Measurements from ENCODE around the gene PATJ. TPM values are rescaled to one million over a fixed set of nuclear protein-coding genes. Genes with fewer than 3 reads are reported as not detected.

Gene PATJ
- polyA plus RNA-seq, 1 donor from 2014 or later: 7.8 TPM

GRCh38 chr1:62109124-62109523, 366.8 kb downstream of the PATJ start:
- H3K27ac ChIP-seq (ENCODE audit: low read length): no peak overlapping the region
- H3K36me3 ChIP-seq (ENCODE audit: insufficient read depth, low read length): no peaks in the 10 kb centered on the region
- no peaks in the 10 kb centered on the region for H3K79me2 ChIP-seq (replicated peaks; ENCODE audit: insufficient read depth, low read length)
- H3K9ac ChIP-seq (ENCODE audit: low read length): no peak overlapping the region
- no peaks in the 10 kb centered on the region for H3K27me3 ChIP-seq (ENCODE audit: insufficient read depth, low read depth, low read length)
- no peaks in the 10 kb centered on the region for H3K9me3 ChIP-seq (ENCODE audit: low read length)
- no peak overlapping the region for H3K4me2 ChIP-seq (ENCODE audit: low read length)
- no peak for TF ChIP-seq MXI1 (conservative IDR thresholded peaks at IDR 0.05; ENCODE audit: poor library complexity, severe bottlenecking)
- TF ChIP-seq CTCF (IDR thresholded peaks at IDR 0.05; ENCODE audit: poor library complexity, severe bottlenecking): no peak
- TF ChIP-seq EZH2 (IDR thresholded peaks at IDR 0.05; ENCODE audit: borderline replicate concordance, insufficient read depth, low read length, poor library complexity, severe bottlenecking): no peak
- TF ChIP-seq TAF1 (IDR thresholded peaks at IDR 0.05; ENCODE audit: low read depth): no peak
- no peak for TF ChIP-seq RAD21 (conservative IDR thresholded peaks at IDR 0.05)
- TF ChIP-seq REST (IDR thresholded peaks at IDR 0.05; ENCODE audit: borderline replicate concordance): no peak
- no peak for TF ChIP-seq EP300 (conservative IDR thresholded peaks at IDR 0.05; ENCODE audit: poor library complexity, severe bottlenecking)
- TF ChIP-seq POLR2AphosphoS5 (IDR thresholded peaks at IDR 0.05): no peak
- no peak for TF ChIP-seq SMC3 (conservative IDR thresholded peaks at IDR 0.05; ENCODE audit: poor library complexity)
- H3K4me3 ChIP-seq (ENCODE audit: low read length): no peak overlapping the region
- no peaks in the 10 kb centered on the region for H4K20me1 ChIP-seq (ENCODE audit: insufficient read depth)
- no peaks in the 10 kb centered on the region for H3K9me2 ChIP-seq (ENCODE audit: insufficient read depth, low read length)
- H3F3A ChIP-seq (ENCODE audit: insufficient read depth, low read length, poor library complexity, severe bottlenecking): no peaks in the 10 kb centered on the region
- no peak overlapping the region for H2AFZ ChIP-seq (ENCODE audit: low read depth, low read length)

GRCh38 chr1:62110198-62110817, 368.0 kb downstream of the PATJ start:
- Histone ChIP-seq H3K27ac (ENCODE audit: low read length) (no peak overlapping the region), H3F3A (ENCODE audit: insufficient read depth, low read length, poor library complexity, severe bottlenecking) (no peaks in the 10 kb centered on the region), H3K4me2 (ENCODE audit: low read length) (no peak overlapping the region), H3K9me3 (ENCODE audit: low read length) (no peaks in the 10 kb centered on the region), H2AFZ (ENCODE audit: low read depth, low read length) (no peak overlapping the region), H3K27me3 (ENCODE audit: insufficient read depth, low read depth, low read length) (no peaks in the 10 kb centered on the region), H3K9me2 (ENCODE audit: insufficient read depth, low read length) (no peaks in the 10 kb centered on the region), H3K4me3 (ENCODE audit: low read length) (no peak overlapping the region), H3K9ac (ENCODE audit: low read length) (no peak overlapping the region), H4K20me1 (ENCODE audit: insufficient read depth) (no peaks in the 10 kb centered on the region), H3K79me2 (replicated peaks; ENCODE audit: insufficient read depth, low read length) (no peaks in the 10 kb centered on the region), H3K36me3 (ENCODE audit: insufficient read depth, low read length) (no peaks in the 10 kb centered on the region)
- TF ChIP-seq REST (IDR thresholded peaks at IDR 0.05; ENCODE audit: borderline replicate concordance) (no peak), CTCF (IDR thresholded peaks at IDR 0.05; ENCODE audit: poor library complexity, severe bottlenecking) (no peak), EZH2 (IDR thresholded peaks at IDR 0.05; ENCODE audit: borderline replicate concordance, insufficient read depth, low read length, poor library complexity, severe bottlenecking) (no peak), RAD21 (conservative IDR thresholded peaks at IDR 0.05) (no peak), SMC3 (conservative IDR thresholded peaks at IDR 0.05; ENCODE audit: poor library complexity) (no peak), MXI1 (conservative IDR thresholded peaks at IDR 0.05; ENCODE audit: poor library complexity, severe bottlenecking) (no peak), EP300 (conservative IDR thresholded peaks at IDR 0.05; ENCODE audit: poor library complexity, severe bottlenecking) (no peak), POLR2AphosphoS5 (IDR thresholded peaks at IDR 0.05) (no peak), TAF1 (IDR thresholded peaks at IDR 0.05; ENCODE audit: low read depth) (no peak)

All from neural cell (in vitro differentiated cells).